Neuronal stem cell (in vitro differentiated cells): ENCODE data around the gene EFNB2.

Source experiments
- DNase-seq: peaks from one replicate; pipeline ENCODE4 v3.0.0-alpha.2; 2013; ENCODE audit warnings: low spot score
- H2AFZ ChIP-seq: one replicate; pipeline ENCODE4 v1.6.1; 2013; ENCODE audit warnings: mild to moderate bottlenecking, low read length, inconsistent platforms
- H2AK5ac ChIP-seq: 2 replicates; pipeline ENCODE4 v1.6.1; 2013; ENCODE audit warnings: low read depth, mild to moderate bottlenecking, inconsistent platforms, low read length, moderate library complexity, mixed read lengths
- H2BK120ac ChIP-seq: 2 replicates; pipeline ENCODE4 v1.6.1; 2013; ENCODE audit warnings: low read depth, mild to moderate bottlenecking, inconsistent platforms, low read length, moderate library complexity, mixed read lengths
- H2BK12ac ChIP-seq: one replicate; pipeline ENCODE4 v1.6.1; 2013; ENCODE audit warnings: low read length, inconsistent platforms
- H2BK15ac ChIP-seq: 2 replicates; pipeline ENCODE4 v1.6.1; 2013; ENCODE audit warnings: mild to moderate bottlenecking, low read length, inconsistent platforms, mixed read lengths
- H2BK5ac ChIP-seq: one replicate; pipeline ENCODE4 v1.6.1; 2013; ENCODE audit warnings: inconsistent platforms, mild to moderate bottlenecking, low read length, moderate library complexity
- H3K14ac ChIP-seq: one replicate; pipeline ENCODE4 v1.6.1; 2013; ENCODE audit warnings: low read length, inconsistent platforms
- H3K18ac ChIP-seq: 2 replicates; pipeline ENCODE4 v1.6.1; 2013; ENCODE audit warnings: low read length, inconsistent platforms
- H3K23ac ChIP-seq: 2 replicates; pipeline ENCODE4 v1.6.1; 2013; ENCODE audit warnings: low read depth, mild to moderate bottlenecking, mixed read lengths, low read length, inconsistent platforms; ENCODE audit not compliant: poor library complexity
- H3K27ac ChIP-seq: replicated peaks from 3 replicates; pipeline ENCODE4 v1.5.1; 2013; ENCODE audit warnings: low read length, inconsistent platforms
- H3K27me3 ChIP-seq, 3 experiments: 2 replicates each; pipeline ENCODE4 v1.6.1; 2013; ENCODE audit warnings: low read length in 3 of 3, mild to moderate bottlenecking in 2 of 3, inconsistent platforms in 1 of 3, low read depth in 1 of 3, mixed read lengths in 1 of 3, moderate library complexity in 1 of 3; ENCODE audit not compliant: control insufficient read depth in 3 of 3, insufficient read depth in 3 of 3
- H3K36me3 ChIP-seq, 2 donors: replicated peaks in 1 of 2; 2 replicates each; pipeline ENCODE4 v1.6.1; 2013; ENCODE audit warnings: low read length in 2 of 2; ENCODE audit not compliant: control insufficient read depth in 2 of 2, insufficient read depth in 2 of 2
- H3K4ac ChIP-seq: 2 replicates; pipeline ENCODE4 v1.6.1; 2013; ENCODE audit warnings: inconsistent platforms, mild to moderate bottlenecking, low read length, moderate library complexity
- H3K4me1 ChIP-seq, 2 donors: 1 replicate in 1 of 2; 2 replicates in 1 of 2; pipeline ENCODE4 v1.6.1; 2013; ENCODE audit warnings: low read length in 2 of 2, low read depth in 1 of 2; ENCODE audit not compliant: control insufficient read depth in 2 of 2, insufficient read depth in 1 of 2
- H3K4me2 ChIP-seq: one replicate; pipeline ENCODE4 v1.6.1; 2013; ENCODE audit warnings: mild to moderate bottlenecking, low read length, inconsistent platforms; ENCODE audit not compliant: insufficient read depth, poor library complexity, severe bottlenecking
- H3K4me3 ChIP-seq, 2 donors: 2 replicates each; pipeline ENCODE4 v1.5.1; 2013; ENCODE audit warnings: low read length in 2 of 2, mild to moderate bottlenecking in 2 of 2, inconsistent platforms in 1 of 2, moderate library complexity in 1 of 2
- H3K79me1 ChIP-seq: one replicate; pipeline ENCODE4 v1.6.1; 2013; ENCODE audit warnings: low read depth, mild to moderate bottlenecking, inconsistent platforms, low read length, moderate library complexity
- H3K9ac ChIP-seq: one replicate; pipeline ENCODE4 v1.6.1; 2013; ENCODE audit warnings: mild to moderate bottlenecking, low read depth, low read length, inconsistent platforms; ENCODE audit not compliant: poor library complexity
- H3K9me3 ChIP-seq, 2 donors: replicated peaks in 1 of 2; 2 replicates each; pipeline versions ENCODE3 to v1.6.1; 2013; ENCODE audit warnings: low read length in 2 of 2, mild to moderate bottlenecking in 2 of 2, inconsistent platforms in 1 of 2, low read depth in 1 of 2, mixed read lengths in 1 of 2, moderate library complexity in 1 of 2; ENCODE audit not compliant: control insufficient read depth in 2 of 2, insufficient read depth in 1 of 2
- H4K8ac ChIP-seq: one replicate; pipeline ENCODE4 v1.6.1; 2013; ENCODE audit warnings: low read depth, mild to moderate bottlenecking, inconsistent platforms, low read length, moderate library complexity
- H4K91ac ChIP-seq: one replicate; pipeline ENCODE4 v1.6.1; 2013; ENCODE audit warnings: low read length, low read depth, mild to moderate bottlenecking, inconsistent platforms; ENCODE audit not compliant: poor library complexity
- WGBS, 2 donors: extraction: QIAGEN DNeasy Blood & Tissue Kit; methylation state at CpG; one replicate each; pipeline ENCODE4 v1.1.7; 2013; ENCODE audit warnings: missing lambda C conversion rate in 2 of 2, mixed read lengths in 1 of 2; ENCODE audit not compliant: insufficient read length in 2 of 2, insufficient replicate concordance in 1 of 2; ENCODE audit errors: extremely low coverage in 2 of 2; 5-methylcytosine and 5-hydroxymethylcytosine counted together

The EFNB2 gene

DNA sequence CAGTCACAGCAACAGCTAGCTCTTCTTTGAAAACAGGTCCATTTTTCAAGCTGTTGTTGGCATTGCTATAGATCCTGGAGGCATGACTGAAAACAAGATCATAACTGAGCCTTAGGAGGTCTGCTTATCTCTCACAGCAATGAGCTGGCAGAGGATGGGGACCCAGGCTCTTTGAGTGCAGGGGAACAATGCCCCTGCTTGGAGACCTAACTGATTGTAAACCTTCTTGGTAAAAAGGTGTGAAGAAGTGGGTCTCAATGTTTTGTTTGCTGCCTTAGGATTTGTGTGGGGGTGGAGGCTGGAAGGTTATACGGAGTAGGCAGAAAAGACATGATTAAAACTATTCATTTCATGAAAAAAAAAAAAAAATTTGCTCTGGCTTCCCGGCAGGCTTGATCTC is 94.6 kb downstream of the EFNB2 start:
- Histone ChIP-seq H3K27ac (no peak overlapping the region), H3K9me3 (peaks cover 0 to 7% of the 10 kb centered on the region in 2 donors), H3K14ac (no peak overlapping the region), H3K18ac (peak overlapping the region; percentile 31), H2BK120ac (no peak overlapping the region), H2BK5ac (no peak overlapping the region), H3K4me3 (no peak overlapping the region), H3K79me1 (no peaks in the 10 kb centered on the region), H3K9ac (no peak overlapping the region), H3K4me1 (peaks cover 10 to 46% of the 10 kb centered on the region in 2 donors), H3K4me2 (no peak overlapping the region), H4K8ac (no peak overlapping the region), H2BK12ac (no peak overlapping the region), H3K27me3 (peaks cover 0 to 2% (median 0%) of the 10 kb centered on the region in 3 experiments), H3K36me3 (no peaks in the 10 kb centered on the region), H2AFZ (peak overlapping the region; percentile 50), H4K91ac (no peak overlapping the region), H3K23ac (no peak overlapping the region), H2BK15ac (no peak overlapping the region), H2AK5ac (no peak overlapping the region), H3K4ac (no peak overlapping the region)
- DNase-seq: no peak
- WGBS, 2 donors: no CpG with 5 or more reads among the region's 2 CpGs
